A549 (cell line): ENCODE measurements around the gene GPR173. TPM values are rescaled to one million over a fixed set of nuclear protein-coding genes. Genes with fewer than 3 reads are reported as not detected.

Source experiments
- ATAC-seq, 2 experiments: fragments of 200-7000 bp in 1 of 2; fragments of >200 bp in 1 of 2; cut with Nextera tagmentation in 1 of 2; cut with Tn5 transposase in 1 of 2; 3 replicates each; pipeline versions ENCODE4 v1.8.0 to v1.9.1; 2018 to 2020; ENCODE audit warnings: mild to moderate bottlenecking in 1 of 2, moderate library complexity in 1 of 2
- CTCF ChIA-PET: fragments of 300-600 bp; sonication (Branson Sonifier 250); formaldehyde crosslinking; extraction: SDS; loops from one replicate; lab custom pipeline; 2021; ENCODE audit warnings: antibody characterized with exemption, inconsistent platforms; lab: Yijun Ruan, JAX
- POLR2A ChIA-PET: fragments of 350-600 bp; formaldehyde crosslinking; extraction: SDS; loops from one replicate; lab custom pipeline; 2021; ENCODE audit warnings: antibody characterized with exemption, inconsistent platforms; lab: Yijun Ruan, JAX
- DNase-seq, 2 experiments: peaks; one replicate each; pipeline versions ENCODE4 v3.0.0 to v3.0.0-alpha.2; 2011 to 2016; ENCODE audit warnings: low read depth in 1 of 2, low spot score in 1 of 2
- FAIRE-seq: peaks from 2 replicates; lab custom pipeline; 2011; peaks lifted over from hg19 to GRCh38; lab: Jason Lieb, UNC
- H3K27ac ChIP-seq, 2 experiments: fragments of >200 bp; sonication (Bioruptor Twin); formaldehyde crosslinking; 3 replicates each; pipeline ENCODE4 v1.5.1; 2016 to 2017
- H3K4me1 ChIP-seq: fragments of >200 bp; sonication (Bioruptor Twin); formaldehyde crosslinking; 3 replicates; pipeline ENCODE4 v1.6.1; 2016
- H3K4me2 ChIP-seq: fragments of >200 bp; sonication (Bioruptor Twin); formaldehyde crosslinking; 3 replicates; pipeline ENCODE4 v1.6.1; 2016
- H3K4me3 ChIP-seq: fragments of >200 bp; sonication (Bioruptor Twin); formaldehyde crosslinking; 3 replicates; pipeline ENCODE4 v1.5.1; 2016
- H3K9me3 ChIP-seq: fragments of >200 bp; sonication (Bioruptor Twin); formaldehyde crosslinking; 3 replicates; pipeline ENCODE4 v1.6.1; 2016
- ATOH8 ChIP-seq: fragments of 250-450 bp; sonication (Bioruptor Pico); IDR thresholded peaks from 2 replicates; pipeline ENCODE4 v1.5.0; 2020; ENCODE audit warnings: low read depth, mild to moderate bottlenecking, moderate library complexity
- BCL3 ChIP-seq: fragments of >200 bp; sonication (Bioruptor Twin); formaldehyde crosslinking; IDR thresholded peaks from 3 replicates; pipeline ENCODE4 v1.6.1; 2016
- CBX8 ChIP-seq: fragments of 200-600 bp; sonication (generic); IDR thresholded peaks from 2 replicates; pipeline ENCODE4 v1.6.1; 2016
- CHD4 ChIP-seq: fragments of 200-600 bp; sonication (generic); IDR thresholded peaks from 2 replicates; pipeline ENCODE4 v1.6.1; 2016; ENCODE audit warnings: antibody characterized with exemption, mild to moderate bottlenecking, borderline replicate concordance
- E2F6 ChIP-seq: IDR thresholded peaks from 2 replicates; pipeline ENCODE4 v1.6.1; 2012; ENCODE audit warnings: low read depth, borderline replicate concordance
- EHF ChIP-seq: fragments of 250-450 bp; sonication (Bioruptor Pico); IDR thresholded peaks from 2 replicates; pipeline ENCODE4 v1.5.0; 2020; ENCODE audit warnings: mild to moderate bottlenecking
- EHMT2 ChIP-seq: fragments of 200-600 bp; sonication (generic); IDR thresholded peaks from 2 replicates; pipeline ENCODE4 v1.6.1; 2016; ENCODE audit warnings: antibody characterized with exemption, low read depth, mild to moderate bottlenecking, moderate library complexity
- ELK1 ChIP-seq: fragments of 150-350 bp; IDR thresholded peaks from 2 replicates; pipeline ENCODE4 v1.6.1; 2014; ENCODE audit warnings: low read depth, mild to moderate bottlenecking, low read length
- FOSL2 ChIP-seq, 2 experiments: fragments of 450-650 bp in 1 of 2; fragments of >200 bp in 1 of 2; sonication (Bioruptor Twin) in 1 of 2; formaldehyde crosslinking; IDR thresholded peaks; 2 replicates each; pipeline versions ENCODE4 v1.5.0 to v1.6.1; 2016 to 2020; ENCODE audit warnings: mild to moderate bottlenecking in 1 of 2, moderate library complexity in 1 of 2
- FOXS1 ChIP-seq: fragments of 250-450 bp; sonication (Bioruptor Pico); IDR thresholded peaks from 2 replicates; pipeline ENCODE4 v1.5.0; 2020; ENCODE audit warnings: mild to moderate bottlenecking, moderate library complexity
- HDAC2 ChIP-seq: fragments of 200-600 bp; sonication (generic); IDR thresholded peaks from 2 replicates; pipeline ENCODE4 v1.6.1; 2016
- HMGXB4 ChIP-seq: fragments of 250-450 bp; sonication (Bioruptor Pico); IDR thresholded peaks from 2 replicates; pipeline ENCODE4 v1.5.0; 2021; ENCODE audit warnings: mild to moderate bottlenecking, moderate library complexity, borderline replicate concordance
- KDM5A ChIP-seq: fragments of 200-600 bp; sonication (generic); IDR thresholded peaks from 2 replicates; pipeline ENCODE4 v1.6.1; 2016; ENCODE audit warnings: antibody characterized with exemption, mild to moderate bottlenecking
- MAX ChIP-seq: IDR thresholded peaks from 2 replicates; pipeline ENCODE4 v1.6.1; 2012
- NPAS2 ChIP-seq: fragments of 250-450 bp; sonication (Bioruptor Pico); IDR thresholded peaks from 2 replicates; pipeline ENCODE4 v1.8.0; 2022; ENCODE audit warnings: mild to moderate bottlenecking, moderate library complexity, borderline replicate concordance
- PHF8 ChIP-seq: fragments of 200-600 bp; sonication (generic); IDR thresholded peaks from 2 replicates; pipeline ENCODE4 v1.6.1; 2016; ENCODE audit warnings: low read depth, mild to moderate bottlenecking, antibody characterized with exemption, moderate library complexity, borderline replicate concordance
- RARB ChIP-seq: fragments of 250-450 bp; sonication (Bioruptor Pico); IDR thresholded peaks from 2 replicates; pipeline ENCODE4 v1.8.0; 2021; ENCODE audit warnings: mild to moderate bottlenecking, moderate library complexity
- REST ChIP-seq: fragments of 200-600 bp; sonication (generic); IDR thresholded peaks from 2 replicates; pipeline ENCODE4 v1.6.1; 2016; ENCODE audit warnings: antibody characterized with exemption, mild to moderate bottlenecking, moderate library complexity
- RFX5 ChIP-seq: fragments of 450-650 bp; IDR thresholded peaks from 2 replicates; pipeline ENCODE4 v1.7.1; 2014; ENCODE audit warnings: antibody characterized with exemption, mild to moderate bottlenecking, moderate library complexity
- SMC3 ChIP-seq: fragments of >200 bp; sonication (Bioruptor Twin); formaldehyde crosslinking; IDR thresholded peaks from 3 replicates; pipeline ENCODE4 v1.6.1; 2018; ENCODE audit warnings: inconsistent platforms
- USF2 ChIP-seq: fragments of 450-650 bp; IDR thresholded peaks from 2 replicates; pipeline ENCODE4 v1.6.1; 2014; ENCODE audit warnings: antibody characterized with exemption
- ZFP36 ChIP-seq: fragments of 450-650 bp; IDR thresholded peaks from 2 replicates; pipeline ENCODE4 v1.6.1; 2014; ENCODE audit warnings: borderline replicate concordance; ENCODE audit not compliant: partially characterized antibody
- WGBS: methylation state at CpG from one replicate; pipeline ENCODE4 v1.1.6; 2017; ENCODE audit errors: missing lambda C conversion rate; 5-methylcytosine and 5-hydroxymethylcytosine counted together
- polyA plus RNA-seq, 4 experiments: library from polyadenylated mRNA; depleted of rRNA in 3 of 4; stranded (reverse); fragments of >200 nt; fragmentation: RNase III in 1 of 4; extraction: RNeasy Plus Mini Kit Qiagen cat#74134 plus additional on column Dnase treatment in 1 of 4; gene quantifications; 2 replicates in 3 of 4; 3 replicates in 1 of 4; pipeline ENCODE4 v1.2.3, GENCODE V29; 2011 to 2017

The GPR173 gene
- polyA plus RNA-seq, 2 of the 4 experiments (the other 2 are of a cell fraction): 0.03 TPM; not detected in 1

GRCh38 chrX:53095796-53096195 lies 47.2 kb downstream of the GPR173 start:
- Histone ChIP-seq H3K4me2 (no peak overlapping the region), H3K4me1 (peaks cover 6% of the 10 kb centered on the region; the same call in 2 of the 3 replicates), H3K9me3 (no peaks in the 10 kb centered on the region), H3K27ac (no peak overlapping the region), H3K4me3 (no peak overlapping the region)
- no peak for ATAC-seq
- ChIA-PET POLR2A (no interaction called here), CTCF (interaction anchor here (1.3 kb wide), 1 partner anchor 24 kb away, joined by 7 read pairs; no protein-coding TSS in a partner anchor)
- FAIRE-seq: no peak
- WGBS: 77% methylated on average over 3 of the region's 3 CpGs
- DNase-seq: no peak
- TF ChIP-seq BCL3 (no peak), RARB (no peak), E2F6 (no peak), PHF8 (no peak), ELK1 (no peak), FOSL2 (IDR thresholded peaks at IDR 0.05) (no peak), FOSL2 (CRISPR knock-in tag; IDR thresholded peaks at IDR 0.05) (no peak), EHMT2 (no peak), MAX (no peak), USF2 (no peak), CBX8 (no peak), KDM5A (no peak), HMGXB4 (CRISPR knock-in tag) (no peak), EHF (CRISPR knock-in tag) (no peak), SMC3 (no peak), FOXS1 (no peak), RFX5 (no peak)

GRCh38 chrX:53114864-53115549 lies 66.4 kb downstream of the GPR173 start:
- ATAC-seq (no peak; a peak in 1 of 6 replicates), DNase-seq (no peak), FAIRE-seq (no peak)
- Histone ChIP-seq H3K9me3 (no peaks in the 10 kb centered on the region), H3K4me1 (no peaks in the 10 kb centered on the region), H3K4me3 (no peak overlapping the region), H3K4me2 (no peak overlapping the region), H3K27ac (no peak overlapping the region)
- POLR2A ChIA-PET: no interaction called here
- WGBS: 100% methylated on average over 1 of the region's 6 CpGs
- CTCF ChIA-PET: no interaction called here
- no peak for TF ChIP-seq CHD4
- no peak for TF ChIP-seq ZFP36
- TF ChIP-seq NPAS2 (CRISPR knock-in tag): no peak
- TF ChIP-seq ATOH8: no peak
- no peak for TF ChIP-seq HDAC2
- no peak for TF ChIP-seq REST
- no peak for TF ChIP-seq BCL3
- TF ChIP-seq PHF8: no peak
